ACHN (cell line): ENCODE measurements around the gene CCDC70.
"Not testable (repeated sequence)": the region's sequence is repeated elsewhere in the genome, so short reads cannot be mapped to it uniquely, and the experiment has no call there.

ENCODE experiments used
- DNase-seq: peaks from one replicate; pipeline ENCODE4 v3.0.0-alpha.2; 2015
- in situ Hi-C: cut with HindIII; loops from 2 replicates; pipeline ENCODE4 v1.10.0; 2017; ENCODE audit warnings: low sequenced_read_pairs, low pct_ligation_motif_present, low pct_unique_long_range_greater_than_20kb

CCDC70 gene

DNA sequence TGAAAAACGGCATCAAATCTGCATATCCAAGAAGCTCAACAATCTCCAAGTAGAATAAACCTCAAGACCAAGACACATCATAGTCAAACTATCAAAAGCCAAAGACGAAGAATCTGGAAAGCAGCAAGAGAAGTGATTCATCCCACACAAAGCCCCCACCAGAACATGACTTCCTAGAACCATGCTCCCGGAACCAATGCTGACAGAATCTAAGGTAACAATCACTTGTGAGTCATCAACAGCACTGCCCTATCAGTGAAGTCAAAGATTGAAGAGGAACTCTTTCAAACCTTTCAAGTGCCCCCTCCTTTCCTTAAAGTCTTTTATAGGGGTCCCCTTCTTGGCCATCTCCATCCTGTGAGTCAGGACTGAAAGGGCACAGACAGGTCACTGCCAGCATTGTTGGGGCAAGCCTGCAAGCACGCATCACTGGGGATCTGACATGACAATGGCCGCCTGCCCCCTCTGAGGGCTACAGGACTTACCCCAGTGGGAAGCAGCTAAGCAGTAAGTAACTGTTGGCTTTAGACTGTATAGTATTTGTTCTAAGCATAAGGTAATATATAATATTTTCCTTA, at the start of gene CCDC70:
TSS of gene CCDC70 (plus strand) at position 247 of the 578 bp plus-strand sequence. CDS start 3,443 bp downstream, outside the sequence.
- in situ Hi-C loops = no loop called here
- peak; percentile 10 for DNase-seq

DNA sequence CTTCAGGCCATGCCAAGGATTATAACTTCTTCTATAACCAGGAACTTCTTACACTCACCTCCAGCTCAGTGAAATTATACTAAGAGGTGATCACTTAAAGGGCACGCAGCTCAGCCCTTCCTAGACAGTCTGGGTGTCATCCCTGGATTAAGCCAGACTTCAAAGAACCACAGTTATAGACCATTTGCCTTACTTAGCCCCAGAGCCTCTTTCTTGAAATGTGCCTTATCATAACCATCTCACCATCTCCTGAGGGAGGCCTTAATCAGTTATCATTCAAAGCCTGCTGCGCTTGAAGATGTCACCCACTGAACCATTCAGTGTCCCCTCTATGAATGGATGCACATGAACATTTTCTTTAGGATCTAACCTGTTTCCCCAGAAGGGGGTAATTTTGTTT, 47.7 kb upstream of the CCDC70 start:
- in situ Hi-C loops = no loop called here

GRCh38 chr13:51814825-51815650, 46.7 kb upstream of the CCDC70 start:
- peak; percentile 62 for DNase-seq
- in situ Hi-C loops = no loop called here

More for the DNA sequence above, 47.7 kb upstream of the CCDC70 start:
- no peak for DNase-seq

DNA sequence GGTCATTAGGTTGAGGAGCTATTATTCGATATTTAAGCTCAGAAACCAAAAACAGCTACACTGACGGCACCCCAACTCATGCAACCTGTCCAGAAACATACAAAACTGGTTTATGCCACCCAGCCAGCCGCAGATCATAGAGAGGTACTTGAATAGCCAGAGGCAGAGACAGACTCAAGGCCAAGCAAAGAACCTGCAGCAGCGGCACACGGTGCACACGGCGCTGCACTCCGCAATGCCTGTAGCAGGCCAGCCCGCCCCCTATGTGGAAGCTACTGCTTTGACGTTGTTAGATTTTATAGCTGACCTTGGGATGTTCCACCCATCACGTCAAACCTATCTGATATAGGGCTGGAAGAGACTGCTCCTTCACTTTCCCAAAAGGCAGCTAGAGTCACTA, 45.9 kb upstream of the CCDC70 start:
- in situ Hi-C loops = no loop called here
- DNase-seq = no peak

- in situ Hi-C loops = no loop called here
- DNase-seq = no peak
Observed at GRCh38 chr13:51816604-51817249, 45.0 kb upstream of the CCDC70 start.

- DNase-seq = no peak
- in situ Hi-C loops = no loop called here
Observed at GRCh38 chr13:51817717-51818116, 44.1 kb upstream of the CCDC70 start.

GRCh38 chr13:51818276-51818675, 43.5 kb upstream of the CCDC70 start:
- no peak for DNase-seq
- in situ Hi-C loops = no loop called here

- in situ Hi-C loops = no loop called here
- no peak for DNase-seq
Observed at GRCh38 chr13:51818781-51819511, 42.8 kb upstream of the CCDC70 start.

DNA sequence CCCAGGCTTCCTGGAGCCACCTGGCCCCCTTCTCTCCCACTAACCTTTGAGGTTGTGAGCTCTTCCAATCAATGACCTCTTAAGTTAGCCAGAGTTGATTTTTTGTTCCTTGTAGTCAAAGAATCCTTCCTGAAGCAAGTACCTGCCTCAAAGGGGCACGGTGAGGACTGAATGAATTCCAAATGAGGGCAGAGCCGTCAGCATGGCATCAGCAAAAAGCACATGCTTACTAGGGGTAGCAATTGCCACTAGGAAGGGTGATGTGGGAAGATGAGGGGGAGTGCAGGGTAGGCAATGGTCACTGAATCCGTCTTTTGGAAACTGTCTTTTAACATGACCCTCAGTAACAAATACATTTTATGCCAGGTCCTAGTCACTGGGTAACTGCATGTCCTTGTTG, 42.2 kb upstream of the CCDC70 start:
- in situ Hi-C loops = no loop called here

DNA sequence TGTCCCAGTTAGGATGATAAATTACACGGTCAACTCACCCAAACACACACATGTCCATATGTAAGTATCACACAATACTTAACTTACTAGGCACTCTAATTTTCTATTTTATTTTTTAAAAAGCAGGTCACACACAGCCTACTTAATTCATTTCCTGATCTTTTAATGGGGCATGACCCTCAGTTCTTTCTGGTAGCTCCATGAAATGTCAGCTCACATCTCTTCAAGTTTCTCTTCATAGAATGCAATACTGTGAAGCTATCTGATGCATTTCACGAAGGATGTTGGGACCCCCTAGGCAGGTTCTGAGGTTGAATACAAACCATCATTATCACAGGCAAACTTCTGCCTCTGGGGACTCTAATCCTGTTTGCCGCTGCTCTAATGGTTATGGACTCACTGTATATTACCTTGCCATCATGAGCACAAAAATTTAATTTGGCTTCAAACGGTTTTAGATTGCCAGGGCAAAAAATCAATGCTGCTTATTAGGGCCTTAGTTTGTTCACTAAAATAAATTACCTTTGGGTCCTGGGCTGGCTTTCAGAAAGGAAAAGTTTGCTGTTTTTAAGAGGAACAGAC, 41.7 kb upstream of the CCDC70 start:
- DNase-seq = no peak
- in situ Hi-C loops = no loop called here

More for the DNA sequence above, 42.2 kb upstream of the CCDC70 start:
- DNase-seq = no peak

GRCh38 chr13:51821606-51822005, 40.2 kb upstream of the CCDC70 start:
- DNase-seq = no peak

GRCh38 chr13:51822106-51822815, 39.5 kb upstream of the CCDC70 start:
- DNase-seq = no peak
- in situ Hi-C loops = no loop called here

More at GRCh38 chr13:51821606-51822005, 40.2 kb upstream of the CCDC70 start:
- in situ Hi-C loops = no loop called here

DNA sequence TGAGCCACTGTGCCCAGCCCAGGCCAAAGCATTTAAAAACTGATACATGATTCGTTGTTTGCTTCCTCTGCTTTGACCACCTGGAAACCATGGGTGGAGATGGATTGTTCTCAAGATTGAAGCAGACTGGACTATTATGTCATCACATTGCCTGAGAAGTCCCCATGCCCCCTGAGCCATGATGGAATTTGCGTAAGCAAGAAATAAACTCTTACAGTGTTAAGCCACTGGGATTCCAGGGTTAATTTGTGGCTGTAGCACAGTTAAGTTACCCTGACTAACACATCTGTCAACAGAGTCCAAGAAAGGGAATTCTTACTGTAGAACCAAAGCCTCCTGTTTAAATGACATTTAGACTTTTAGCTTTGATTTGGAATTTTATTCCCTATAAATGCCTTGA, 38.4 kb upstream of the CCDC70 start:
- in situ Hi-C loops = no loop called here
- no peak for DNase-seq

DNA sequence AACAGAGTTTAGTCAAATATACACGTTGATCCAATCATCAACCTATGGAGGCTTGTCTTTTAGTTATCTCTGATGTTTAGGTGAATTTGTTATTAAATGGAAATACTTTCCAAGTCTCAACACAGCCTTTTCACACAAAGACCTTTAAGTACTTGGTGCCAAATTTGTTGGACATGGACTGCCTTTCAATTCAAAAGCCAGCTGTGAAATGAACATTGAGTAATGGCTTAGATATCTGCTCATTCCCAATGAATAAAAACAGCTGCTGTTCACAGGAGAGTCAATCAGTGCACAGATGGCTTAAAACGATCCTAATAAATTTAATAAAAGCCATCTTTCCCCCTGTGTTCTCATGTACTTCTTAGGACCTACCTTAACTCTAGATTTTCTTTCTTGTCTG, 37.9 kb upstream of the CCDC70 start:
- in situ Hi-C loops = no loop called here
- no peak for DNase-seq

DNA sequence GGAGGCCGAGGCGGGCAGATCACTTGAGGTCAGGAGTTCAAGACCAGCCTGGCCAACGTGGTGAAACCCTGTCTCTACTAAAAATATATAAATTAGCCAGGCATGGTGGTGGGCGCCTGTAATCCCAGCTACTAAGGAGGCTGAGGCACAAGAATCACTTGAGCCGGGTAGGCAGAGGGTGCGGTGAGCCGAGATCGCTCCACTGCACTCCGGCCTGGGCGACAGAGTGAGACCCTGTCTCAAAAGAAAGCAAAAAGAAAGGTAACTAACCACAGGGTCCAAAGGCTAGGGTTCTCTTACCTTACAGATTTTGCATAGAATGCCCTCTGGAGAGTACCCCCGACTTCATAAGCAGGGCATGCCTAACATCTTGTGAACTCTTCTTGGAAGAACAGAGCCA, 37.1 kb upstream of the CCDC70 start:
- in situ Hi-C loops, DNase-seq: not testable (repeated sequence)

DNA sequence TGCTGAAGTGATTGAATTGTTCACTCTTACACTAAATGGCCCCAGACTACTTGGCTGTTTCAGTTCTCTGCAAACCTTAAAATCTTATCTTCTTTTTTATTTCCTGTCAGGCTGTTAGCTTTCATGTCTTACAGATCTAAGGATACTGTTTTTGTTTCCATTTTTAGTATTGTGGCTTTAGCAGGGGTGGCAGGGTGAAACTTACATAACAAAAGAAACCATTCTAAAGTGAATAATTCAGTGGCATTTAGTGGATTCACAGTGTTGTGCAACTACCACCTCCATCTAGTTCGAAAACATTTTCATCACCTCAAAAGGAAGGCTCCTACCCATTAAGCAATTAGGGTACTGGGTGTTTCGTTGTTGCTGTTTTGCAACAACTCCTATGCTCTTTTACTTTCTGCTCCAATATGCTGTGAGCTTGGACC, 36.6 kb upstream of the CCDC70 start:
- no peak for DNase-seq
- in situ Hi-C loops = no loop called here

DNA sequence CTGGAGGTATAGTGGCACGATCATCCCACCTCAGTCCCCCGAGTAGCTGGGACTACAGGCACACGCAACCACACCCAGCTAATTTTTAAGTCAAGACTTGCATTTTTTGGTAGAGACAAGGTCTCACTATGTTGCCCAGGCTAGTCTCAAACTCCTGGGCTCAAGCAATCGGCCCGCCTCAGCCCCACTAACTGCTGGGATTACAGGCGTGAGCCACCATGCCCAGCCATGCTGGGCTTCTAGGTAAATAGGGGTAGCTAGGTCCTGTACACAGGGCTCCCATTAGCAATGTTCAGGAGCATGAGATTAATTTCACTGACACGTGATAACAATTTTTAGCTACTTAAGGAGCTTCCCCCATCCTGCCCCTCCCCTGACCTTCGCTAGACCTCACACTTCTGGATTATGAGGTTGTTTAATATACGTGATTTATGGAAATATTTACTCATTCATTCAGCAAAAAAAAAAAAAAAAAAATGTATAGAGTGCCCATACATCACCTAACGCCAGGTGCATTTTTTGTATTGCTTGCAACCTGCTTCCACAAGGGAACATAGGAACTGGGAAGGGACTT, 36.0 kb upstream of the CCDC70 start:
- DNase-seq = no peak

DNA sequence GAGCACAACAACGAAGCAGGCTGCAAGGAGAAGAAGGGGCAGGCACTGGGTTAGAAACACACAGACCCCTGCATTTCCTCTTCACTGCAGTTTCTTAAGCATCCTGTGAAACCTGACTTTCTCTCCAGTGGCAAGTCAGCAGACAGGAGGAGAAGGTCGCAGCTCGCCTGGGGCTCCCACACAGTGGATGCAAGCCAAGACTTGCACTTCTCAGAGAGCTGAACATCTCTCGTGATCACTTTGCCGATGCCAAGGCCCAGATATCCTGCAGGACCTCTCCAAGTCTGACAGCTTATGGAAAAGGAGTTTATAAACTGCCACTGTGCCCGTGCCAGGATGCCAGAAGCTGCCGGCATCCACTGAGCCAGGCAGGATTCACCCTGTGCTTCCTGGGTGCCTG, 35.2 kb upstream of the CCDC70 start:
- in situ Hi-C loops = no loop called here
- no peak for DNase-seq

More for the DNA sequence above, 36.0 kb upstream of the CCDC70 start:
- in situ Hi-C loops = no loop called here
